Type B pancreatic cell (in vitro differentiated cells): ENCODE results near the gene CDS2. TPM values are rescaled to one million over a fixed set of nuclear protein-coding genes. Genes with fewer than 3 reads are reported as not detected.

Experiments used
- DNase-seq: peaks from one replicate; pipeline ENCODE4 v3.0.0; 2021; ENCODE audit warnings: mixed read lengths; ENCODE audit not compliant: unreplicated experiment; ENCODE audit errors: extremely low spot score
- H3K27ac Mint-ChIP-seq: 2 replicates; pipeline ENCODE4 v1.8.0; 2021; ENCODE audit warnings: mild to moderate bottlenecking, mixed read lengths
- H3K27me3 Mint-ChIP-seq: 2 replicates; pipeline ENCODE4 v1.8.0; 2021; ENCODE audit warnings: mixed read lengths
- H3K36me3 Mint-ChIP-seq: 2 replicates; pipeline ENCODE4 v1.8.0; 2021; ENCODE audit warnings: mixed read lengths
- H3K4me1 Mint-ChIP-seq: one replicate; pipeline ENCODE4 v1.8.0; 2021; ENCODE audit warnings: mixed read lengths; ENCODE audit not compliant: unreplicated experiment
- H3K4me3 Mint-ChIP-seq: 2 replicates; pipeline ENCODE4 v1.8.0; 2021; ENCODE audit warnings: mild to moderate bottlenecking, mixed read lengths
- H3K9me3 Mint-ChIP-seq: 2 replicates; pipeline ENCODE4 v1.8.0; 2021; ENCODE audit warnings: mixed read lengths
- total RNA-seq: library from RNA; stranded (reverse); gene quantifications from 2 replicates; pipeline ENCODE4 v1.2.1, GENCODE V29; 2021; ENCODE audit warnings: low replicate concordance
- TF ChIP-seq, protein P1 (sequence below): fragments of 200-600 bp; sonication (generic); conservative IDR thresholded peaks from 2 replicates; pipeline ENCODE4 v1.5.0; 2021; ENCODE audit warnings: antibody characterized with exemption, mild to moderate bottlenecking

The CDS2 gene
- total RNA-seq, 1 donor from 2014 or later = 44.4 TPM

DNA sequence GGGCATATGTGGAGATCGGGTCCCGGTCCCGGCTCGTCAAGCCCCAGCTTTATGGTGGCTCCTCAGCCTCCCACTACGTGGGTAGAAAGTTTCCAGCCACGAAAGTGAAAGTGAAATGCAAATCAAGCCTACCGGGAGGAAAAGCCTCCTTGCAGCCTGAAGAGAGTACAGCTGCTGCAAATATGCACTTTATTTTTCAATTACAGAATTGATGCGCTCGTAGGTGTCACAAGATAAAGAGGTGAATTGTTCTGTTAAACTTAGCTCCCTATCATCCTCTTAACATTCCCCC is 6.7 kb upstream of the CDS2 start:
- TF ChIP-seq, protein P1, sequence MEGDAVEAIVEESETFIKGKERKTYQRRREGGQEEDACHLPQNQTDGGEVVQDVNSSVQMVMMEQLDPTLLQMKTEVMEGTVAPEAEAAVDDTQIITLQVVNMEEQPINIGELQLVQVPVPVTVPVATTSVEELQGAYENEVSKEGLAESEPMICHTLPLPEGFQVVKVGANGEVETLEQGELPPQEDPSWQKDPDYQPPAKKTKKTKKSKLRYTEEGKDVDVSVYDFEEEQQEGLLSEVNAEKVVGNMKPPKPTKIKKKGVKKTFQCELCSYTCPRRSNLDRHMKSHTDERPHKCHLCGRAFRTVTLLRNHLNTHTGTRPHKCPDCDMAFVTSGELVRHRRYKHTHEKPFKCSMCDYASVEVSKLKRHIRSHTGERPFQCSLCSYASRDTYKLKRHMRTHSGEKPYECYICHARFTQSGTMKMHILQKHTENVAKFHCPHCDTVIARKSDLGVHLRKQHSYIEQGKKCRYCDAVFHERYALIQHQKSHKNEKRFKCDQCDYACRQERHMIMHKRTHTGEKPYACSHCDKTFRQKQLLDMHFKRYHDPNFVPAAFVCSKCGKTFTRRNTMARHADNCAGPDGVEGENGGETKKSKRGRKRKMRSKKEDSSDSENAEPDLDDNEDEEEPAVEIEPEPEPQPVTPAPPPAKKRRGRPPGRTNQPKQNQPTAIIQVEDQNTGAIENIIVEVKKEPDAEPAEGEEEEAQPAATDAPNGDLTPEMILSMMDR = no peak
- Mint-ChIP-seq H3K36me3 (peaks cover 14% of the 10 kb centered on the region), H3K9me3 (no peaks in the 10 kb centered on the region), H3K27me3 (no peaks in the 10 kb centered on the region), H3K27ac (peak overlapping the region; percentile 96), H3K4me3 (peak overlapping the region; percentile 96), H3K4me1 (peaks cover 29% of the 10 kb centered on the region)
- no peak for DNase-seq

GRCh38 chr20:5122873-5123260 is 3.9 kb upstream of the CDS2 start:
- H3K27me3 Mint-ChIP-seq = no peaks in the 10 kb centered on the region
- H3K4me3 Mint-ChIP-seq = peak overlapping the region; percentile 4
- H3K36me3 Mint-ChIP-seq = peaks cover 8% of the 10 kb centered on the region
- DNase-seq = no peak
- no peaks in the 10 kb centered on the region for H3K9me3 Mint-ChIP-seq
- no peak overlapping the region for H3K27ac Mint-ChIP-seq
- peaks cover 28% of the 10 kb centered on the region for H3K4me1 Mint-ChIP-seq
- TF ChIP-seq, protein P1 = no peak

- H3K27ac Mint-ChIP-seq = peak overlapping the region; percentile 96
These were observed 523 bp downstream of the CDS2 start for GRCh38 chr20:5127204-5127858.

GRCh38 chr20:5127859-5128424 is 1.1 kb downstream of the CDS2 start:
- no peak for DNase-seq
- H3K4me1 Mint-ChIP-seq = peaks cover 27% of the 10 kb centered on the region
- no peaks in the 10 kb centered on the region for H3K27me3 Mint-ChIP-seq

More at GRCh38 chr20:5127204-5127858, 523 bp downstream of the CDS2 start:
- Mint-ChIP-seq H3K27me3 (no peaks in the 10 kb centered on the region), H3K36me3 (peaks cover 7% of the 10 kb centered on the region), H3K4me3 (peak overlapping the region; percentile 98), H3K9me3 (no peaks in the 10 kb centered on the region), H3K4me1 (peaks cover 27% of the 10 kb centered on the region)
- peak; percentile 66 for DNase-seq
- TF ChIP-seq, protein P1 = no peak

DNA sequence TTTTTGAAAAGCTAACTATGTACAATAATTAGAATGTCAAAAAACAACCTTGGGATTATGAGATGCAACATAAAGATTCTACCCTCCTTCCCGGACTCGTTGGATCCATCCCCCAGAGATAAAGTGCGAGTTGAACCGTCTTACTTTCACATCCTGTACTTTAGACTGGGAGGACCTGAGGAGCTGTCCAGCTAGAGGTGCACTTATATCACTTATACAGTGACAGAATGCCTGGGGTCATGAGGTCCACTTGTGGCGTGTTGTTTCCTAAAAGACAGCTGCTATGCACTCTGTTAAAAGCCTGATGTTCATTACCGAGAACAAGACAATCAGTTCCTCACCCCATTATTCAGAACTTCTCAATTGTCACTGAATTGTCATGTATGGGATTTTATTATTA is 2.1 kb downstream of the CDS2 start:
- Mint-ChIP-seq H3K4me1 (peaks cover 27% of the 10 kb centered on the region), H3K4me3 (peak overlapping the region; percentile 98), H3K27me3 (no peaks in the 10 kb centered on the region), H3K36me3 (peaks cover 7% of the 10 kb centered on the region), H3K27ac (no peak overlapping the region), H3K9me3 (no peaks in the 10 kb centered on the region)
- TF ChIP-seq, protein P1 = no peak
- no peak for DNase-seq

More at GRCh38 chr20:5127859-5128424, 1.1 kb downstream of the CDS2 start:
- Mint-ChIP-seq H3K27ac (peak overlapping the region; percentile 96), H3K36me3 (peaks cover 7% of the 10 kb centered on the region), H3K4me3 (peak overlapping the region; percentile 98), H3K9me3 (no peaks in the 10 kb centered on the region)
- TF ChIP-seq, protein P1 = no peak
